ENCODE measurements around the gene SORBS1.
A peak's percentile ranks its signal among the peaks of the same experiment; 100 is the strongest.

SORBS1 gene

GRCh38 chr10:95573527-95573926, 12.4 kb upstream of the SORBS1 start:
- no peaks in the 10 kb centered on the region for H3K36me3 ChIP-seq (ENCODE audit: control insufficient read depth in 2 of 2, insufficient read depth in 1 of 2, low read length in 2 of 2)
- H3K9me3 ChIP-seq (ENCODE audit: control insufficient read depth, insufficient read depth, low read depth, low read length): no peaks in the 10 kb centered on the region
- no peak overlapping the region for H3K4me3 ChIP-seq (ENCODE audit: low read depth, low read length)
- H3K27ac ChIP-seq (ENCODE audit: extremely low read depth, low read depth, low read length): no peak overlapping the region
- CTCF ChIA-PET: interaction anchor here (0.6 to 2.0 kb wide), 4 partner anchors 91 to 199 kb away, joined by 3 to 5 read pairs (median 4); no protein-coding TSS in a partner anchor
- H3K4me1 ChIP-seq (ENCODE audit: control insufficient read depth, insufficient read depth, low read length): no peaks in the 10 kb centered on the region
- POLR2A ChIA-PET: interaction anchor here (0.6 kb wide), 1 partner anchor 182 kb away, joined by 3 read pairs; no protein-coding TSS in a partner anchor
- no peak for TF ChIP-seq ZNF626 (tag by site-specific recombination; IDR thresholded peaks at IDR 0.05)
- no peak for TF ChIP-seq ZNF692 (tag by site-specific recombination; IDR thresholded peaks at IDR 0.05)
- no peak for TF ChIP-seq ZNF175 (tag by site-specific recombination; IDR thresholded peaks at IDR 0.05)
- TF ChIP-seq ZNF169 (tag by site-specific recombination; IDR thresholded peaks at IDR 0.05): no peak
- TF ChIP-seq YY2 (tag by site-specific recombination; IDR thresholded peaks at IDR 0.05): no peak

- H3K27ac ChIP-seq (ENCODE audit: extremely low read depth, low read depth, low read length): no peak overlapping the region
- 0 out of 2 replicates have a peak, but pooled peaks cover 2% of the 10 kb centered on the region for H3K4me1 ChIP-seq (ENCODE audit: control insufficient read depth, insufficient read depth, low read length)
- H3K36me3 ChIP-seq (ENCODE audit: control insufficient read depth in 2 of 2, insufficient read depth in 1 of 2, low read length in 2 of 2): no peaks in the 10 kb centered on the region
- H3K9me3 ChIP-seq (ENCODE audit: control insufficient read depth, insufficient read depth, low read depth, low read length): no peaks in the 10 kb centered on the region
- CTCF ChIA-PET: interaction anchor here (1.0 kb wide), 1 partner anchor 127 kb away, joined by 3 read pairs; no protein-coding TSS in a partner anchor
- H3K4me3 ChIP-seq (ENCODE audit: low read depth, low read length): no peak overlapping the region
- POLR2A ChIA-PET: no interaction called here
- TF ChIP-seq EGR2 (tag by site-specific recombination; IDR thresholded peaks at IDR 0.05; ENCODE audit: low read depth) (no peak), ZNF341 (tag by site-specific recombination; IDR thresholded peaks at IDR 0.05; ENCODE audit: low read depth) (peak; percentile 24; the same call in 1 of the 2 replicates)
Observed at GRCh38 chr10:95572131-95572820, 11.1 kb upstream of the SORBS1 start.

GRCh38 chr10:95571390-95571789, 10.2 kb upstream of the SORBS1 start:
- CTCF ChIA-PET: no interaction called here
- H3K36me3 ChIP-seq (ENCODE audit: control insufficient read depth in 2 of 2, insufficient read depth in 1 of 2, low read length in 2 of 2): no peaks in the 10 kb centered on the region
- POLR2A ChIA-PET: no interaction called here
- no peak for TF ChIP-seq ZNF704 (tag by site-specific recombination; IDR thresholded peaks at IDR 0.05)
- TF ChIP-seq PBX3 (CRISPR knock-in tag; IDR thresholded peaks at IDR 0.05): no peak
- TF ChIP-seq ZNF785 (tag by site-specific recombination; IDR thresholded peaks at IDR 0.05): no peak
- TF ChIP-seq ZNF768 (tag by site-specific recombination; IDR thresholded peaks at IDR 0.05): no peak
- no peak for TF ChIP-seq SP7 (tag by site-specific recombination; IDR thresholded peaks at IDR 0.05)
- 0 out of 2 replicates have a peak, but pooled peaks cover 2% of the 10 kb centered on the region for H3K4me1 ChIP-seq (ENCODE audit: control insufficient read depth, insufficient read depth, low read length)
- no peaks in the 10 kb centered on the region for H3K9me3 ChIP-seq (ENCODE audit: control insufficient read depth, insufficient read depth, low read depth, low read length)
- H3K27ac ChIP-seq (ENCODE audit: extremely low read depth, low read depth, low read length): no peak overlapping the region
- H3K4me3 ChIP-seq (ENCODE audit: low read depth, low read length): no peak overlapping the region

- POLR2A ChIA-PET: no interaction called here
- CTCF ChIA-PET: interaction anchor here (0.6 kb wide), 1 partner anchor 21 kb away, joined by 3 read pairs; no protein-coding TSS in a partner anchor
- Histone ChIP-seq H3K9me3 (ENCODE audit: control insufficient read depth, insufficient read depth, low read depth, low read length) (no peaks in the 10 kb centered on the region), H3K4me3 (ENCODE audit: low read depth, low read length) (no peak overlapping the region), H3K27ac (ENCODE audit: extremely low read depth, low read depth, low read length) (no peak overlapping the region), H3K36me3 (ENCODE audit: control insufficient read depth in 2 of 2, insufficient read depth in 1 of 2, low read length in 2 of 2) (no peaks in the 10 kb centered on the region), H3K4me1 (ENCODE audit: control insufficient read depth, insufficient read depth, low read length) (0 out of 2 replicates have a peak, but pooled peaks cover 2% of the 10 kb centered on the region)
- TF ChIP-seq ZNF792 (tag by site-specific recombination; IDR thresholded peaks at IDR 0.05) (no peak), SCRT2 (tag by site-specific recombination; IDR thresholded peaks at IDR 0.05) (no peak), ZSCAN30 (tag by site-specific recombination; IDR thresholded peaks at IDR 0.05) (no peak), ZNF394 (tag by site-specific recombination; IDR thresholded peaks at IDR 0.05; ENCODE audit: borderline replicate concordance) (no peak)
Observed at GRCh38 chr10:95569368-95569767, 8.2 kb upstream of the SORBS1 start.

All from HEK293 (cell line).